Measurements from ENCODE around the gene CTBP2. TPM values are rescaled to one million over a fixed set of nuclear protein-coding genes. Genes with fewer than 3 reads are reported as not detected.

Gene CTBP2
- total RNA-seq, 1 experiment from 2014 or later: 58.2 TPM

- no peak for DNase-seq (ENCODE audit: low spot score)
These were observed 150.0 kb downstream of the CTBP2 start for GRCh38 chr10:125010362-125010761.

GRCh38 chr10:125009661-125010161 lies 150.7 kb downstream of the CTBP2 start:
- DNase-seq (ENCODE audit: low spot score): no peak

GRCh38 chr10:125008689-125009638 lies 151.4 kb downstream of the CTBP2 start:
- DNase-seq (ENCODE audit: low spot score): no peak

- no peak for DNase-seq (ENCODE audit: low spot score)
These were observed 152.9 kb downstream of the CTBP2 start for GRCh38 chr10:125007436-125007835.

GRCh38 chr10:125006921-125007426 lies 153.4 kb downstream of the CTBP2 start:
- DNase-seq (ENCODE audit: low spot score): no peak

GRCh38 chr10:125006188-125006680 lies 154.1 kb downstream of the CTBP2 start:
- DNase-seq (ENCODE audit: low spot score): no peak

GRCh38 chr10:125005312-125006187 lies 154.8 kb downstream of the CTBP2 start:
- DNase-seq (ENCODE audit: low spot score): no peak

GRCh38 chr10:125004571-125005311 lies 155.6 kb downstream of the CTBP2 start:
- DNase-seq (ENCODE audit: low spot score): no peak

GRCh38 chr10:125003901-125004467 lies 156.4 kb downstream of the CTBP2 start:
- no peak for DNase-seq (ENCODE audit: low spot score)

- DNase-seq (ENCODE audit: low spot score): no peak
These were observed 157.0 kb downstream of the CTBP2 start for GRCh38 chr10:125003146-125003900.

- DNase-seq (ENCODE audit: low spot score): no peak
These were observed 157.8 kb downstream of the CTBP2 start for GRCh38 chr10:125002423-125003145.

GRCh38 chr10:125002047-125002422 lies 158.3 kb downstream of the CTBP2 start:
- DNase-seq (ENCODE audit: low spot score): no peak

- no peak for DNase-seq (ENCODE audit: low spot score)
These were observed 158.9 kb downstream of the CTBP2 start for GRCh38 chr10:125001313-125002046.

GRCh38 chr10:125000366-125001312 lies 159.7 kb downstream of the CTBP2 start:
- no peak for DNase-seq (ENCODE audit: low spot score)

- no peak for DNase-seq (ENCODE audit: low spot score)
These were observed 160.7 kb downstream of the CTBP2 start for GRCh38 chr10:124999433-125000365.

- DNase-seq (ENCODE audit: low spot score): no peak
These were observed 161.6 kb downstream of the CTBP2 start for GRCh38 chr10:124998624-124999291.

Data from H4 (cell line).